Hepatocyte (in vitro differentiated cells): ENCODE data around the gene PPFIBP2.

Experiments
- EZH2phosphoT487 ChIP-seq: fragments of 200-600 bp; sonication (generic); IDR thresholded peaks from one replicate; pipeline ENCODE4 v1.6.1; 2018; ENCODE audit warnings: antibody characterized with exemption, mild to moderate bottlenecking, low read depth, moderate library complexity; ENCODE audit not compliant: unreplicated experiment, severe bottlenecking
- TF ChIP-seq, protein P1 (sequence below): fragments of 200-600 bp; sonication (generic); IDR thresholded peaks from 2 replicates; pipeline ENCODE4 v1.5.1; 2016; ENCODE audit warnings: antibody characterized with exemption, mild to moderate bottlenecking; ENCODE audit not compliant: poor library complexity

DNA sequence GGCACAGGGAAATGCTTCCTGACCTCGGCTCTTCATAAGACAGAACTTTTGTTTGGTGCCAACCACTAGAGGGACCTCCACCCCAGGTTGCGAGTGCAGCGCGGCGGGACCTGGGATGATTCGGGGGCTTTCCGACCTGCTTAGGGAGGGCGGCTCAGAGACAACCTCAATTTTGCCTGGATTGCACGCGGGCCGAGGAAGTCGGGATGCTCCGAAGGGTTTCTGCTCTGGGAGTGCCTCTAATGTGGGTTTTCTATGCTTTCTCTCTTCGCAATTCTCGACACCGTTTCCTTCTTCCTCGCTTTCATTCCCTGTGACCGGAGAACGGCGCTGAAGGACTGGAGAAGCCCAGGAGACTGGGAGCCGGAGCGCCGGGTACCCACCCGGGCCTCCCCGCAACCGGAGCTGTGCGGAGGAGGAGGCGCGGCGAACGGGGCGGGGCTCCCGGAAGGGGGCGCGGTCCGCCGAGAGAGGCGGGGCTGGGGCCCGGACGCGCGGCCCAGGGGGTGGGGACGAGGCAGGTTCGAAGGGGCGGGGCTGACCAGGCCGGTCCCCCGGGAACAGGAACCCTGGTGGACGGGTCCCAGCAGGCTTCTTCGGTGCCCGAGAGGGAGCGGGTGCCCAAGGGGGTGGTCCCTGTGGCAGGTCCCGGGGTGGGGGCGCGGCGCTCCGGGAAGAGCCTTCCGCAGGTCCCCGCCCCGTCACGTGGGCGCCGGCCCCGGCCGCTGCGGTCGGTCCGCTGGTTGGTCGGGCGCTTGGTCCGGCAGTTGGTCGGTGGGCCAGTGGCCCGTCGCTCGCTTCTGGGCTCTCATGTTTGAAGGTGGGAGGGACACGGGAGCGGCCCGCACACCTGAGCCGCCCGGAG is at the start of gene PPFIBP2:
- TF ChIP-seq, protein P1, sequence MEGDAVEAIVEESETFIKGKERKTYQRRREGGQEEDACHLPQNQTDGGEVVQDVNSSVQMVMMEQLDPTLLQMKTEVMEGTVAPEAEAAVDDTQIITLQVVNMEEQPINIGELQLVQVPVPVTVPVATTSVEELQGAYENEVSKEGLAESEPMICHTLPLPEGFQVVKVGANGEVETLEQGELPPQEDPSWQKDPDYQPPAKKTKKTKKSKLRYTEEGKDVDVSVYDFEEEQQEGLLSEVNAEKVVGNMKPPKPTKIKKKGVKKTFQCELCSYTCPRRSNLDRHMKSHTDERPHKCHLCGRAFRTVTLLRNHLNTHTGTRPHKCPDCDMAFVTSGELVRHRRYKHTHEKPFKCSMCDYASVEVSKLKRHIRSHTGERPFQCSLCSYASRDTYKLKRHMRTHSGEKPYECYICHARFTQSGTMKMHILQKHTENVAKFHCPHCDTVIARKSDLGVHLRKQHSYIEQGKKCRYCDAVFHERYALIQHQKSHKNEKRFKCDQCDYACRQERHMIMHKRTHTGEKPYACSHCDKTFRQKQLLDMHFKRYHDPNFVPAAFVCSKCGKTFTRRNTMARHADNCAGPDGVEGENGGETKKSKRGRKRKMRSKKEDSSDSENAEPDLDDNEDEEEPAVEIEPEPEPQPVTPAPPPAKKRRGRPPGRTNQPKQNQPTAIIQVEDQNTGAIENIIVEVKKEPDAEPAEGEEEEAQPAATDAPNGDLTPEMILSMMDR = peak; percentile 76
- TF ChIP-seq EZH2phosphoT487 = no peak
